NT2/D1 (cell line): ENCODE results near the gene ARHGAP12.

Experiments
- SUZ12 ChIP-seq: IDR thresholded peaks from 2 replicates; pipeline ENCODE4 v1.6.1; 2011; ENCODE audit not compliant: insufficient read length, insufficient read depth; ENCODE audit errors: extremely low read depth
- YY1 ChIP-seq: IDR thresholded peaks from 2 replicates; pipeline ENCODE4 v1.6.1; 2011; ENCODE audit not compliant: insufficient read length, insufficient read depth
- ZNF274 ChIP-seq: IDR thresholded peaks from 2 replicates; pipeline ENCODE4 v1.6.1; 2011; ENCODE audit warnings: mild to moderate bottlenecking, low read depth, low read length

GRCh38 chr10:31912898-31913850 is 15.5 kb downstream of the ARHGAP12 start:
- TF ChIP-seq ZNF274 (no peak), SUZ12 (no peak), YY1 (no peak)
